ENCODE measurements around the gene MORC4. TPM values are rescaled to one million over a fixed set of nuclear protein-coding genes. Genes with fewer than 3 reads are reported as not detected.

The MORC4 gene
- total and polyA plus RNA-seq, 4 donors = 12.8 to 26.4 (median 17.9) TPM

Other genes with a start within 250 kb of the MORC4 start
- gene TBC1D8B, start 197.5 kb downstream of the MORC4 start, total RNA-seq = 1 to 10 TPM; 4.5 to 9.0 TPM
- 1 to 10 TPM; 1.0 to 1.2 TPM for gene TBC1D8B, start 197.5 kb downstream of the MORC4 start, polyA plus RNA-seq (ENCODE audit: insufficient read length in 2 of 2)
- under 1 TPM in 1 of 2 donors, not detected in 1; 0.28 TPM for gene RIPPLY1, start 96.9 kb downstream of the MORC4 start, total RNA-seq
- under 1 TPM in 1 of 2 donors, not detected in 1; 0.18 TPM for gene RIPPLY1, start 96.9 kb downstream of the MORC4 start, polyA plus RNA-seq (ENCODE audit: insufficient read length in 2 of 2)
- 1 to 10 TPM in 1 of 2 donors, not detected in 1; 5.6 TPM for gene CLDN2, start 79.8 kb downstream of the MORC4 start, total RNA-seq
- gene CLDN2, start 79.8 kb downstream of the MORC4 start, polyA plus RNA-seq (ENCODE audit: insufficient read length in 2 of 2) = under 1 TPM; 0.40 to 0.71 TPM
- 10 to 100 TPM; 20.7 to 21.3 TPM for gene RBM41, start 118.6 kb upstream of the MORC4 start, total RNA-seq
- 10 to 100 TPM; 10.6 to 13.3 TPM for gene RBM41, start 118.6 kb upstream of the MORC4 start, polyA plus RNA-seq (ENCODE audit: insufficient read length in 2 of 2)
- gene NUP62CL, start 206.2 kb upstream of the MORC4 start, total RNA-seq = 1 to 10 TPM; 4.8 to 8.8 TPM
- 1 to 10 TPM; 2.2 to 3.2 TPM for gene NUP62CL, start 206.2 kb upstream of the MORC4 start, polyA plus RNA-seq (ENCODE audit: insufficient read length in 2 of 2)
- 1 to 10 TPM in 1 of 2 donors, under 1 TPM in 1; 0.59 to 1.8 TPM for gene DNAAF6, start 206.4 kb upstream of the MORC4 start, total RNA-seq
- 1 to 10 TPM in 1 of 2 donors, under 1 TPM in 1; 0.81 to 1.5 TPM for gene DNAAF6, start 206.4 kb upstream of the MORC4 start, polyA plus RNA-seq (ENCODE audit: insufficient read length in 2 of 2)

All from spinal cord (tissue), 4 donors.